BJ (cell line): Measurements from ENCODE around the gene PTBP1. TPM values are rescaled to one million over a fixed set of nuclear protein-coding genes. Genes with fewer than 3 reads are reported as not detected.

Source experiments
- CTCF ChIA-PET: fragments of 350-600 bp; formaldehyde crosslinking; extraction: SDS; loops from one replicate; lab custom pipeline; 2021; ENCODE audit warnings: antibody characterized with exemption, inconsistent platforms; lab: Yijun Ruan, JAX
- POLR2A ChIA-PET: fragments of 300-600 bp; sonication (Branson Sonifier 250); formaldehyde crosslinking; extraction: SDS; loops from one replicate; lab custom pipeline; 2021; ENCODE audit warnings: antibody characterized with exemption; lab: Charles Lee
- DNase-seq: peaks from one replicate; pipeline ENCODE4 v3.0.0-alpha.2; 2011; ENCODE audit warnings: low read depth
- H3K27me3 ChIP-seq: 2 replicates; pipeline ENCODE4 v1.6.0; 2011; ENCODE audit warnings: low read length; ENCODE audit not compliant: control insufficient read depth, insufficient read depth
- H3K36me3 ChIP-seq: 2 replicates; pipeline ENCODE4 v1.5.1; 2011; ENCODE audit warnings: low read length; ENCODE audit not compliant: control insufficient read depth, insufficient read depth
- H3K4me3 ChIP-seq: 2 replicates; pipeline ENCODE4 v1.5.1; 2011; ENCODE audit warnings: low read depth, mild to moderate bottlenecking, control low read depth, low read length
- polyA plus RNA-seq: library from polyadenylated mRNA; depleted of rRNA; stranded (reverse); fragments of >200 nt; gene quantifications from 2 replicates; pipeline ENCODE4 v1.2.3, GENCODE V29; 2011
- TF ChIP-seq, protein P1 (sequence below): IDR thresholded peaks from 2 replicates; pipeline ENCODE4 v1.5.1; 2011; ENCODE audit warnings: low read depth, mild to moderate bottlenecking, control low read depth, inconsistent platforms, low read length, moderate library complexity; ENCODE audit not compliant: insufficient read depth

Gene PTBP1
- polyA plus RNA-seq, 1 experiment: 328 TPM

DNA sequence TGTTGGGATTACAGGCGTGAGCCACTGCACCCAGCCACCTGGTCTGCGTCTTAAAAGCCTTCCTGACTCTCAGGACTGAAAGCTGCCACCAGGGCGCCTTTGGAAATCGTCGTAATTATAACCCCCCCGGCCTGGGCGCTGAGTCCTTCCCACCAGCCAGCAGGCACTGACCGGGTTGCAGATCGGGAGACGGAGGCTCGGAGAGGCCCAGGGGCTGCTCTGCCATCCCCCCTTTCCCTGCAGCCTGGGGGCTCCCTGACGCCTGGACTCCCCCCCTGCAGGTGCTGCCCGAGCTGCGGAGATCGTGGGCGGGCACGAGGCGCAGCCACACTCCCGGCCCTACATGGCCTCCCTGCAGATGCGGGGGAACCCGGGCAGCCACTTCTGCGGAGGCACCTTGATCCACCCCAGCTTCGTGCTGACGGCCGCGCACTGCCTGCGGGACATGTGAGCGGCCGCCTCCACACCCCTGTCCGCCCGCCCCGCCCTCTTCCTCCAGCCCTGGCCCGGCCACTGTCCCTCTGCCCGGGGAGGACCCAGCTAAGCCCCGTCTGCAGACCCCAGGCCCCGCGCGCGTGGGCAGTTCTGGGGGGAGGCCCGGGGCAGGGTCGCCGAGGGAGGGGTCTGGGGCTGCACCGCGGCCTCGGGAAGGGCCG, 46.1 kb downstream of the PTBP1 start:
- Histone ChIP-seq H3K4me3 (peak overlapping the region; percentile 21), H3K27me3 (peaks cover 14% of the 10 kb centered on the region), H3K36me3 (no peaks in the 10 kb centered on the region)
- ChIA-PET POLR2A (interaction anchor here (0.6 kb wide), 1 partner anchor 34 kb away, joined by 16 read pairs; no protein-coding TSS in a partner anchor), CTCF (no interaction called here)
- DNase-seq: no peak
- TF ChIP-seq, protein P1, sequence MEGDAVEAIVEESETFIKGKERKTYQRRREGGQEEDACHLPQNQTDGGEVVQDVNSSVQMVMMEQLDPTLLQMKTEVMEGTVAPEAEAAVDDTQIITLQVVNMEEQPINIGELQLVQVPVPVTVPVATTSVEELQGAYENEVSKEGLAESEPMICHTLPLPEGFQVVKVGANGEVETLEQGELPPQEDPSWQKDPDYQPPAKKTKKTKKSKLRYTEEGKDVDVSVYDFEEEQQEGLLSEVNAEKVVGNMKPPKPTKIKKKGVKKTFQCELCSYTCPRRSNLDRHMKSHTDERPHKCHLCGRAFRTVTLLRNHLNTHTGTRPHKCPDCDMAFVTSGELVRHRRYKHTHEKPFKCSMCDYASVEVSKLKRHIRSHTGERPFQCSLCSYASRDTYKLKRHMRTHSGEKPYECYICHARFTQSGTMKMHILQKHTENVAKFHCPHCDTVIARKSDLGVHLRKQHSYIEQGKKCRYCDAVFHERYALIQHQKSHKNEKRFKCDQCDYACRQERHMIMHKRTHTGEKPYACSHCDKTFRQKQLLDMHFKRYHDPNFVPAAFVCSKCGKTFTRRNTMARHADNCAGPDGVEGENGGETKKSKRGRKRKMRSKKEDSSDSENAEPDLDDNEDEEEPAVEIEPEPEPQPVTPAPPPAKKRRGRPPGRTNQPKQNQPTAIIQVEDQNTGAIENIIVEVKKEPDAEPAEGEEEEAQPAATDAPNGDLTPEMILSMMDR: no peak; the same call in 1 of the 2 replicates

DNA sequence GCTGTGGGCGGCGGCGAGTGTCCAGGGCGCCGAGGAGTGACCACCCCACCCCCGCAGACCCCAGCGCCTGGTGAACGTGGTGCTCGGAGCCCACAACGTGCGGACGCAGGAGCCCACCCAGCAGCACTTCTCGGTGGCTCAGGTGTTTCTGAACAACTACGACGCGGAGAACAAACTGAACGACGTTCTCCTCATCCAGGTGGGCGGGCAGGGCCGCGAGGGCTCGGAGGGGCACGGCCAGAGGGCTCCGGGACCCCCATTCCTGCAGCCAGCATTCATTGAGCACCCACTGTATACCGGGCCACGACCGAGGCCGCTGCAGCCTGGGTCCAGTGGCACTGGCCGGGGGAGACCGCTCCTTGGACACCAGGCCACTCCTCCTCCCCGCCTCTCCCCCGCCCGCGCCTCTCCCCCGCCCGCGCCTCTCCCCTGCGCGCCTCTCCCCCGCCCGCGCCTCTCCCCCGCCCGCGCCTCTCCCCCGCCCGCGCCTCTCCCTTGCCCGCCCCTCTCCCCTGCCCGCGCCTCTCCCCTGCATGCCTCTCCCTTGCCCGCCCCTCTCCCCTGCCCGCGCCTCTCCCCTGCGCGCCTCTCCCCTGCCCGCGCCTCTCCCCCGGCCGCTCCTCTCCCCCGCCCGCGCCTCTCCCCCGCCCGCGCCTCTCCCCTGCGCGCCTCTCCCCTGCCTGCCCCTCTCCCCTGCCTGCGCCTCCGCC, 46.7 kb downstream of the PTBP1 start:
- peak overlapping the region; percentile 21 for H3K4me3 ChIP-seq
- TF ChIP-seq, protein P1: no peak
- peaks cover 14% of the 10 kb centered on the region for H3K27me3 ChIP-seq
- H3K36me3 ChIP-seq: no peaks in the 10 kb centered on the region
- CTCF ChIA-PET: no interaction called here
- no peak for DNase-seq
- POLR2A ChIA-PET: no interaction called here

DNA sequence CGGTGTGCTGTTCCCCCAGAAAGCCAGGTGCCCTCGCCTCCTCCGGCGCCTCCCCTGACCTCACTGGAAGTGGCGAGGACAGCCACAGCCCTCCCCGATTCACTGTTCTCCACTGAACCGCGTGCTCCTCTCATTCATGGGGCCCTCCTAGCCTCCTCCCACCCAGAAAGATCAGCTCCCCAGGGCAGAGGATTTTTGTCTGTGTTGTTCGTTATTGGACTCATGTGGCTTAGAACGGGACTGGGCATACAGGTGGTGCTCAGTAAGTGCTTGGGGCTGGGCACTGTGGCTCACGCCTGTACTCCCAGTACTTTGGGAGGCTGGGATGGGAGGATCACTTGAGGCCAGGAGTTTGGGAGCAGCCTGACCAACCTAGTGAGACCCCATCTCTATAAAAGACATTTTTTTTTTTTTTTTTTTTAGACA, 47.3 kb downstream of the PTBP1 start:
- ChIA-PET POLR2A (no interaction called here), CTCF (interaction anchor here (1.4 kb wide), 1 partner anchor 12 kb away, joined by 6 read pairs; no protein-coding TSS in a partner anchor)
- TF ChIP-seq, protein P1: no peak
- H3K36me3 ChIP-seq: no peaks in the 10 kb centered on the region
- H3K27me3 ChIP-seq: peaks cover 14% of the 10 kb centered on the region
- no peak overlapping the region for H3K4me3 ChIP-seq
- DNase-seq: no peak

DNA sequence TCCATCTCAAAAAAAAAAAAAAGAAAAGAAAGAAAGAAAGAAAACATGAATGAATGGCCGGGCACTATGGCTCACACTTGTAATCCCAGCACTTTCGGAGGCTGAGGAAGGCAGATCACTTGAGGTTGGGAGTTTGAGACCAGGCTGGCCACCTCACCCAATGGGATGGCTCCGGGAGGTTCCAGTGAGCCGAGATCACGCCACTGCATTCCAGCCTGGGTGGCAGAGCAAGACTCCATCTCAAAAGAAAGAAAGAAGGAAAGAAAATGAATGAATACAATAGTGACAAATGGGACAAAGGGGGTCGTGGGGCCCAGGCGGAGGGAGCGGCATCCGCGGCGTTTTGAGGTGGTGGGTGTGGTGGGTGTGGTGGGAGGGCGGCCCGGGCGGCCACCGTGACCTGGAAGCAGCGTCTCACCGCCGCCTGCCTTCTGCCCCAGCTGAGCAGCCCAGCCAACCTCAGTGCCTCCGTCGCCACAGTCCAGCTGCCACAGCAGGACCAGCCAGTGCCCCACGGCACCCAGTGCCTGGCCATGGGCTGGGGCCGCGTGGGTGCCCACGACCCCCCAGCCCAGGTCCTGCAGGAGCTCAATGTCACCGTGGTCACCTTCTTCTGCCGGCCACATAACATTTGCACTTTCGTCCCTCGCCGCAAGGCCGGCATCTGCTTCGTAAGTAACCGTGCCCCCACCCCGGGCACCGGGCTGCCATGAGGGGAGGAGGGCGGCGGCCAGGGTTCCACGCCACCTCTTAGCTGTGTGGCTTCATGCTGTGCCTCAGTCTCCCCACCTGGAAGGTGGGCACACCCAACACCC, 48.7 kb downstream of the PTBP1 start:
- Histone ChIP-seq H3K4me3 (no peak overlapping the region), H3K36me3 (no peaks in the 10 kb centered on the region), H3K27me3 (peaks cover 14% of the 10 kb centered on the region)
- POLR2A ChIA-PET: no interaction called here
- DNase-seq: no peak
- TF ChIP-seq, protein P1: no peak
- CTCF ChIA-PET: interaction anchor here (0.6 to 1.4 kb wide), 3 partner anchors 10 to 298 kb away, joined by 3 to 6 read pairs (median 3); no protein-coding TSS in a partner anchor
